ENCODE data around the gene DDX39B.

DDX39B gene

GRCh38 chr6:31575952-31576685, 34.3 kb upstream of the DDX39B start:
- no peak for DNase-seq (ENCODE audit: insufficient read length, low spot score)

GRCh38 chr6:31575335-31575901, 33.6 kb upstream of the DDX39B start, which contains the start of gene TNF:
Gene TNF (plus strand): TSS chr6:31575565. CDS start chr6:31575742, 177 bp downstream.
- FAIRE-seq = peak; percentile 94
- DNase-seq (ENCODE audit: insufficient read length, low spot score) = no peak

More at GRCh38 chr6:31575952-31576685, 34.3 kb upstream of the DDX39B start:
- FAIRE-seq = peak; percentile 68

DNA sequence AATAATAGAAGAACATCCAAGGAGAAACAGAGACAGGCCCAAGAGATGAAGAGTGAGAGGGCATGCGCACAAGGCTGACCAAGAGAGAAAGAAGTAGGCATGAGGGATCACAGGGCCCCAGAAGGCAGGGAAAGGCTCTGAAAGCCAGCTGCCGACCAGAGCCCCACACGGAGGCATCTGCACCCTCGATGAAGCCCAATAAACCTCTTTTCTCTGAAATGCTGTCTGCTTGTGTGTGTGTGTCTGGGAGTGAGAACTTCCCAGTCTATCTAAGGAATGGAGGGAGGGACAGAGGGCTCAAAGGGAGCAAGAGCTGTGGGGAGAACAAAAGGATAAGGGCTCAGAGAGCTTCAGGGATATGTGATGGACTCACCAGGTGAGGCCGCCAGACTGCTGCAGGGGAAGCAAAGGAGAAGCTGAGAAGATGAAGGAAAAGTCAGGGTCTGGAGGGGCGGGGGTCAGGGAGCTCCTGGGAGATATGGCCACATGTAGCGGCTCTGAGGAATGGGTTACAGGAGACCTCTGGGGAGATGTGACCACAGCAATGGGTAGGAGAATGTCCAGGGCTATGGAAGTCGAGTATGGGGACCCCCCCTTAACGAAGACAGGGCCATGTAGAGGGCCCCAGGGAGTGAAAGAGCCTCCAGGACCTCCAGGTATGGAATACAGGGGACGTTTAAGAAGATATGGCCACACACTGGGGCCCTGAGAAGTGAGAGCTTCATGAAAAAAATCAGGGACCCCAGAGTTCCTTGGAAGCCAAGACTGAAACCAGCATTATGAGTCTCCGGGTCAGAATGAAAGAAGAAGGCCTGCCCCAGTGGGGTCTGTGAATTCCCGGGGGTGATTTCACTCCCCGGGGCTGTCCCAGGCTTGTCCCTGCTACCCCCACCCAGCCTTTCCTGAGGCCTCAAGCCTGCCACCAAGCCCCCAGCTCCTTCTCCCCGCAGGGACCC, 32.6 kb upstream of the DDX39B start:
- FAIRE-seq = peak; percentile 18
- DNase-seq (ENCODE audit: insufficient read length, low spot score) = no peak

DNA sequence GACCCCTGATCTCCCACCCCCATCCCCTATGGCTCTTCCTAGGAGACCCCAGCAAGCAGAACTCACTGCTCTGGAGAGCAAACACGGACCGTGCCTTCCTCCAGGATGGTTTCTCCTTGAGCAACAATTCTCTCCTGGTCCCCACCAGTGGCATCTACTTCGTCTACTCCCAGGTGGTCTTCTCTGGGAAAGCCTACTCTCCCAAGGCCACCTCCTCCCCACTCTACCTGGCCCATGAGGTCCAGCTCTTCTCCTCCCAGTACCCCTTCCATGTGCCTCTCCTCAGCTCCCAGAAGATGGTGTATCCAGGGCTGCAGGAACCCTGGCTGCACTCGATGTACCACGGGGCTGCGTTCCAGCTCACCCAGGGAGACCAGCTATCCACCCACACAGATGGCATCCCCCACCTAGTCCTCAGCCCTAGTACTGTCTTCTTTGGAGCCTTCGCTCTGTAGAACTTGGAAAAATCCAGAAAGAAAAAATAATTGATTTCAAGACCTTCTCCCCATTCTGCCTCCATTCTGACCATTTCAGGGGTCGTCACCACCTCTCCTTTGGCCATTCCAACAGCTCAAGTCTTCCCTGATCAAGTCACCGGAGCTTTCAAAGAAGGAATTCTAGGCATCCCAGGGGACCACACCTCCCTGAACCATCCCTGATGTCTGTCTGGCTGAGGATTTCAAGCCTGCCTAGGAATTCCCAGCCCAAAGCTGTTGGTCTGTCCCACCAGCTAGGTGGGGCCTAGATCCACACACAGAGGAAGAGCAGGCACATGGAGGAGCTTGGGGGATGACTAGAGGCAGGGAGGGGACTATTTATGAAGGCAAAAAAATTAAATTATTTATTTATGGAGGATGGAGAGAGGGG, 31.7 kb upstream of the DDX39B start:
- FAIRE-seq (no peak), DNase-seq (ENCODE audit: insufficient read length, low spot score) (no peak)

DNA sequence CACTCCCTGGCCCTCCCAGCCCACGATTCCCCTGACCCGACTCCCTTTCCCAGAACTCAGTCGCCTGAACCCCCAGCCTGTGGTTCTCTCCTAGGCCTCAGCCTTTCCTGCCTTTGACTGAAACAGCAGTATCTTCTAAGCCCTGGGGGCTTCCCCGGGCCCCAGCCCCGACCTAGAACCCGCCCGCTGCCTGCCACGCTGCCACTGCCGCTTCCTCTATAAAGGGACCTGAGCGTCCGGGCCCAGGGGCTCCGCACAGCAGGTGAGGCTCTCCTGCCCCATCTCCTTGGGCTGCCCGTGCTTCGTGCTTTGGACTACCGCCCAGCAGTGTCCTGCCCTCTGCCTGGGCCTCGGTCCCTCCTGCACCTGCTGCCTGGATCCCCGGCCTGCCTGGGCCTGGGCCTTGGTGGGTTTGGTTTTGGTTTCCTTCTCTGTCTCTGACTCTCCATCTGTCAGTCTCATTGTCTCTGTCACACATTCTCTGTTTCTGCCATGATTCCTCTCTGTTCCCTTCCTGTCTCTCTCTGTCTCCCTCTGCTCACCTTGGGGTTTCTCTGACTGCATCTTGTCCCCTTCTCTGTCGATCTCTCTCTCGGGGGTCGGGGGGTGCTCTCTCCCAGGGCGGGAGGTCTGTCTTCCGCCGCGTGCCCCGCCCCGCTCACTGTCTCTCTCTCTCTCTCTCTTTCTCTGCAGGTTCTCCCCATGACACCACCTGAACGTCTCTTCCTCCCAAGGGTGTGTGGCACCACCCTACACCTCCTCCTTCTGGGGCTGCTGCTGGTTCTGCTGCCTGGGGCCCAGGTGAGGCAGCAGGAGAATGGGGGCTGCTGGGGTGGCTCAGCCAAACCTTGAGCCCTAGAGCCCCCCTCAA, 30.5 kb upstream of the DDX39B start, which contains the start of gene LTA:
Gene LTA (plus strand): TSS at position 249 of the 871 bp plus-strand sequence. CDS start 454 bp downstream, at position 703.
- FAIRE-seq (peak; percentile 99), DNase-seq (ENCODE audit: insufficient read length, low spot score) (no peak)

GRCh38 chr6:31569861-31570536, 28.2 kb upstream of the DDX39B start:
- FAIRE-seq = no peak

GRCh38 chr6:31568537-31568961, 26.7 kb upstream of the DDX39B start:
- DNase-seq (ENCODE audit: insufficient read length, low spot score) = no peak
- FAIRE-seq = peak; percentile 99

More at GRCh38 chr6:31569861-31570536, 28.2 kb upstream of the DDX39B start:
- DNase-seq (ENCODE audit: insufficient read length, low spot score) = no peak

GRCh38 chr6:31567531-31568370, 25.9 kb upstream of the DDX39B start:
- FAIRE-seq = peak; percentile 84
- no peak for DNase-seq (ENCODE audit: insufficient read length, low spot score)

DNA sequence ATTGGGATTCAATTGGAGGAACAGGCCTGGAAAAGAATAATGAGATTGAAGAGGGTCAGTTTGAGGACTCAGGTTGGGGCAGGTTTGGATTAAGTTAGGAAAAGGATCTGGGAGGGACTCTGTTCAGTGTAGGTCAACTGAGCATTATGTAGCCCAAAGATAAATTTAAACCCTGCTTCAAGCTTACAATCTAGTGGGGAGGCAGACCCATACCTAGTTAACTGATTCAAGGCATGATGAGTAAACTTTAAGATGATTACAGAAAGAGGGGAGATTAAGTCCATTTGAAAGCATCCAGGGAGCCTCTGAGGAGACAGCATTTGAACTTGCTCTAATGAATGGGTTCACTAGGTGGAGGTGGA, 18.9 kb upstream of the DDX39B start:
- FAIRE-seq (no peak), DNase-seq (ENCODE audit: insufficient read length, low spot score) (no peak)

DNA sequence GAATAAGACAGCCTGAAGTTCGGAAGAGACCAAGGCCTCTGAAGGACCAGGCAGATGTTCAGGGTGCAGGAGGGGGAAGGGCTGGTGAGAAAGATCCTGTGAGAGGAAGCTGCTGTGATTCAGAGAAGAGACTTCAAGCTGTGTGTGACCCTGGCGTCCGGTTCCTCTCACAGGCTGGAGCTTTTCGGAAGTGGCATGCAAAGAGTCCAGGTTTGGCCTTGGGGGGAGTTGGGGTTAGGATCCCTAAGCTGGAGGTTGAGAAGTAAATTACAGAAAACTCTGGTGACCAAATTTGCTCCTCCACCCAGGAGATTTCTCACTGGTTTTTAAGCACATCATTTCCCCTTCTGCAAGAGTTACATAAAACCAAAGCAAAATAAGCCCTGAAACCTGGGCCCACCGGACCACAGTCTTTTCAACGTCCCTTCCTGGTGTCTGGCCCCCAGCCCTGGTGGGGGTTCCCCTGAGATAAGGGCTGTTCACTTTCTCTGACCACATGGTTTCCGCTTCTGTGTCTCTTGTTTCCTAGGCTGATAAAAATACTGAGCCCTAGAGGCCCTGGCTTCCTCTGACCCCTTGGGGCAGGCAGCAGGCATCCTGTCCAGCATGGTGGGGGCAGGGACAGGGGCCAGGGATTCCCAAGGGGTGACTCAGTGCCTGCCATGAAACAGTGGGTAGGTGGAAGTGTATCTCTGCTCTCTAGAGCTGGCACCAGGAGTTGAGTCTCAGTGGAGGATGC, 18.3 kb upstream of the DDX39B start:
- FAIRE-seq (peak; percentile 98), DNase-seq (ENCODE audit: insufficient read length, low spot score) (peak; percentile 51)

GRCh38 chr6:31559606-31559957, 17.8 kb upstream of the DDX39B start:
- DNase-seq (ENCODE audit: insufficient read length, low spot score) (no peak), FAIRE-seq (no peak)

- DNase-seq (ENCODE audit: insufficient read length, low spot score) (no peak), FAIRE-seq (peak; percentile 91)
Measured at GRCh38 chr6:31558631-31559500, 17.1 kb upstream of the DDX39B start.

DNA sequence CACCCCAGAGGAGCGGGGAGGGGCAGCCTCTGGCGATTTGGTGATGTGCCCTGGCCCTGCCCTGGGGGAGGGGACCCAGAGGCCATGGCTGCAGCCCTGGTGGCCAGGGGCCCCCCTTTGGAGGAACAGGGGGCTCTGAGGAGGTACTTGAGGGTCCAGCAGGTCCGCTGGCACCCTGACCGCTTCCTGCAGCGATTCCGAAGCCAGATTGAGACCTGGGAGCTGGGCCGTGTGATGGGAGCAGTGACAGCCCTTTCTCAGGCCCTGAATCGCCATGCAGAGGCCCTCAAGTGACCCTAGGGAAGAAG, 16.5 kb upstream of the DDX39B start:
- FAIRE-seq = no peak

DNA sequence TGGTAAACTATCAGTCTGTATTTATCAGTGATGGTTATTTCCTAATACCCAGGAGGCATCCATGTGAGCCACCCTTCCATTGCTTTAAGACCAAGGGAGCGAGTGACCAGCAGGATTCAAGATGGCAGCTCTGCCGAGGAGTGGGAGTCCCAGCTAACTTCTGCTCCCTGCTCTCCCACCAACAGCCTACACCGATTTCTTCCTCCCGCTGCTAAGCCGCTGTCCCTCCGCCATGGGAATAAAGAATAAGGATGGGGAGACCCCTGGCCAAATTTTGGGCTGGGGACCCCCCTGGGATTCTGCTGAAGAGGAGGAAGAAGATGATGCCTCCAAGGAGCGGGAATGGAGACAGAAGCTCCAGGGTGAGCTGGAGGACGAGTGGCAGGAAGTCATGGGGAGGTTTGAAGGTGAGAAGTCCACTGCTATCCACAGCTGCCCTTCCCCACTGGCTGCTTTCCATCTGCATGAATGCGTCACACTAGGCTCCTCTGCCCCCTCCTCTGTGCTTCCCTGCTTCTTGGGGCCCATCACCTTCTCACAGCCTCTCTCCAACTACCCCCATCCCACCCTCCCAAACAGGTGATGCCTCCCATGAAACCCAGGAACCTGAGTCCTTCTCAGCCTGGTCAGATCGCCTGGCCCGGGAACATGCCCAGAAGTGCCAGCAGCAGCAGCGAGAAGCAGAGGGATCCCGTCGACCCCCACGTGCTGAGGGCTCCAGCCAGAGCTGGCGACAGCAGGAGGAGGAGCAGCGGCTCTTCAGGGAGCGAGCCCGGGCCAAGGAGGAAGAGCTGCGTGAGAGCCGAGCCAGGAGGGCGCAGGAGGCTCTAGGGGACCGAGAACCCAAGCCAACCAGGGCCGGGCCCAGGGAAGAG, 15.9 kb upstream of the DDX39B start:
- FAIRE-seq (no peak), DNase-seq (ENCODE audit: insufficient read length, low spot score) (no peak)

More for the DNA sequence above, 16.5 kb upstream of the DDX39B start:
- DNase-seq (ENCODE audit: insufficient read length, low spot score) = no peak

- FAIRE-seq (peak; percentile 79), DNase-seq (ENCODE audit: insufficient read length, low spot score) (no peak)
Measured at GRCh38 chr6:31556307-31556706, 14.5 kb upstream of the DDX39B start.

All from GM19239 (cell line).